Measurements from ENCODE around the gene GPER1. TPM values are rescaled to one million over a fixed set of nuclear protein-coding genes. Genes with fewer than 3 reads are reported as not detected.

Gene GPER1
- total RNA-seq, 1 donor from 2014 or later, result 0.08 TPM

GRCh38 chr7:1091644-1092027, 3.7 kb downstream of the GPER1 start:
- H3K27me3 ChIP-seq (ENCODE audit: control insufficient read depth, insufficient read depth, low read length), result peaks cover 8% of the 10 kb centered on the region
- H3K36me3 ChIP-seq (ENCODE audit: control insufficient read depth, insufficient read depth, low read length), result no peaks in the 10 kb centered on the region
- H3K4me3 ChIP-seq (ENCODE audit: low read depth, low read length), result no peak overlapping the region
- no peak for DNase-seq (ENCODE audit: low read depth)
- TF ChIP-seq CTCF (IDR thresholded peaks at IDR 0.05; ENCODE audit: insufficient read depth, low read length, poor library complexity, severe bottlenecking), result no peak

- no peak for TF ChIP-seq CTCF (IDR thresholded peaks at IDR 0.05; ENCODE audit: insufficient read depth, low read length, poor library complexity, severe bottlenecking)
- DNase-seq (ENCODE audit: low read depth), result no peak
- no peak overlapping the region for H3K4me3 ChIP-seq (ENCODE audit: low read depth, low read length)
Observed at GRCh38 chr7:1092161-1092632, 4.3 kb downstream of the GPER1 start.

GRCh38 chr7:1092806-1093501, 5.0 kb downstream of the GPER1 start:
- Histone ChIP-seq H3K36me3 (ENCODE audit: control insufficient read depth, insufficient read depth, low read length) (no peaks in the 10 kb centered on the region), H3K27me3 (ENCODE audit: control insufficient read depth, insufficient read depth, low read length) (peaks cover 8% of the 10 kb centered on the region), H3K4me3 (ENCODE audit: low read depth, low read length) (no peak overlapping the region)
- peak; percentile 75 for DNase-seq (ENCODE audit: low read depth)
- TF ChIP-seq CTCF (IDR thresholded peaks at IDR 0.05; ENCODE audit: insufficient read depth, low read length, poor library complexity, severe bottlenecking), result no peak

More at GRCh38 chr7:1092161-1092632, 4.3 kb downstream of the GPER1 start:
- Histone ChIP-seq H3K27me3 (ENCODE audit: control insufficient read depth, insufficient read depth, low read length) (peaks cover 8% of the 10 kb centered on the region), H3K36me3 (ENCODE audit: control insufficient read depth, insufficient read depth, low read length) (no peaks in the 10 kb centered on the region)

GRCh38 chr7:1093502-1093843, 5.6 kb downstream of the GPER1 start:
- TF ChIP-seq CTCF (IDR thresholded peaks at IDR 0.05; ENCODE audit: insufficient read depth, low read length, poor library complexity, severe bottlenecking), result no peak
- Histone ChIP-seq H3K4me3 (ENCODE audit: low read depth, low read length) (no peak overlapping the region), H3K36me3 (ENCODE audit: control insufficient read depth, insufficient read depth, low read length) (peaks cover 1% of the 10 kb centered on the region), H3K27me3 (ENCODE audit: control insufficient read depth, insufficient read depth, low read length) (peaks cover 8% of the 10 kb centered on the region)
- DNase-seq (ENCODE audit: low read depth), result no peak

GRCh38 chr7:1093916-1094508, 6.1 kb downstream of the GPER1 start:
- no peak for TF ChIP-seq CTCF (IDR thresholded peaks at IDR 0.05; ENCODE audit: insufficient read depth, low read length, poor library complexity, severe bottlenecking)
- Histone ChIP-seq H3K36me3 (ENCODE audit: control insufficient read depth, insufficient read depth, low read length) (peaks cover 1% of the 10 kb centered on the region), H3K27me3 (ENCODE audit: control insufficient read depth, insufficient read depth, low read length) (peaks cover 8% of the 10 kb centered on the region), H3K4me3 (ENCODE audit: low read depth, low read length) (no peak overlapping the region)
- DNase-seq (ENCODE audit: low read depth), result no peak
